K562 (cell line): ENCODE results near the gene C12orf43. TPM values are rescaled to one million over a fixed set of nuclear protein-coding genes. Genes with fewer than 3 reads are reported as not detected.

Experiments
- ARNT ChIP-seq, 2 experiments: fragments of 450-650 bp; IDR thresholded peaks; 2 replicates each; pipeline ENCODE4 v1.6.1; 2016; ENCODE audit warnings: mild to moderate bottlenecking in 1 of 2
- MGA ChIP-seq: fragments of 450-650 bp; IDR thresholded peaks from 2 replicates; pipeline ENCODE4 v1.6.1; 2016; ENCODE audit warnings: mild to moderate bottlenecking, moderate library complexity
- PKNOX1 ChIP-seq: fragments of 450-650 bp; IDR thresholded peaks from 2 replicates; pipeline ENCODE4 v1.6.1; 2016
- ZFPM2 ChIP-seq: fragments of 250-450 bp; sonication (Bioruptor Pico); IDR thresholded peaks from 2 replicates; pipeline ENCODE4 v1.5.1; 2022; ENCODE audit warnings: mild to moderate bottlenecking
- polyA plus RNA-seq, 8 experiments: library from polyadenylated mRNA; depleted of rRNA in 4 of 8; stranded (reverse) in 5 of 8; unstranded in 3 of 8; fragments of >200 nt; fragmentation: Nextera tagmentation in 2 of 8; fragmentation: Illumina TruSeq in 1 of 8; extraction: Ambion mirVana in 2 of 8; extraction: Trizol in 1 of 8; gene quantifications; 2 replicates each; pipeline versions ENCODE4 v1.2.1 to v1.2.3, GENCODE V29; 2011 to 2014; ENCODE audit warnings: inconsistent platforms in 1 of 8, missing spikeins in 1 of 8
- total RNA-seq, 7 experiments: library from RNA; depleted of rRNA in 6 of 7; stranded (reverse); fragments of >200 nt in 6 of 7; fragmentation: Illumina TruSeq in 2 of 7; extraction: Trizol in 2 of 7; gene quantifications; 2 replicates each; pipeline versions ENCODE4 v1.2.1 to v1.2.3, GENCODE V29; 2011 to 2021; ENCODE audit warnings: low replicate concordance in 1 of 7

Gene C12orf43
- total and polyA plus RNA-seq, 9 of the 15 experiments (the other 6 are each of a cell fraction or from before 2014, with no cell fraction given): 4.3 to 22.2 (median 16.8) TPM

GRCh38 chr12:120998435-120998834 lies 17.9 kb downstream of the C12orf43 start (continued):
- no peak for TF ChIP-seq MGA
- no peak for TF ChIP-seq ARNT (IDR thresholded peaks at IDR 0.05)
- no peak for TF ChIP-seq PKNOX1
- no peak for TF ChIP-seq ZFPM2 (CRISPR knock-in tag)
